Activated CD4-positive, alpha-beta T cell treated with anti-CD3 and anti-CD28 coated beads, Interleukin-2, amount 50 U/mL, for 48 hours (primary cell): ENCODE results near the gene CAMKMT.

Experiments used
- DNase-seq, 2 experiments: peaks; one replicate each; pipeline ENCODE4 v3.0.0-alpha.2; 2020

The CAMKMT gene

GRCh38 chr2:44706681-44707553 is 345.2 kb downstream of the CAMKMT start:
- no peak for DNase-seq

- no peak for DNase-seq
Measured at GRCh38 chr2:44707945-44708660, 346.4 kb downstream of the CAMKMT start.

- DNase-seq, result no peak
Measured at GRCh38 chr2:44708661-44709000, 346.9 kb downstream of the CAMKMT start.

GRCh38 chr2:44713170-44713569 is 351.4 kb downstream of the CAMKMT start:
- no peak for DNase-seq

GRCh38 chr2:44715671-44716081 is 353.9 kb downstream of the CAMKMT start:
- no peak for DNase-seq

GRCh38 chr2:44716131-44716530 is 354.4 kb downstream of the CAMKMT start:
- DNase-seq, result no peak

- no peak for DNase-seq
Measured at GRCh38 chr2:44718431-44718830, 356.7 kb downstream of the CAMKMT start.

- no peak for DNase-seq
Measured at GRCh38 chr2:44719562-44719961, 357.8 kb downstream of the CAMKMT start.

GRCh38 chr2:44722026-44722625 is 360.4 kb downstream of the CAMKMT start:
- DNase-seq, result no peak

- no peak for DNase-seq
Measured at GRCh38 chr2:44723921-44724320, 362.2 kb downstream of the CAMKMT start.

- no peak for DNase-seq
Measured at GRCh38 chr2:44730593-44730992, 368.8 kb downstream of the CAMKMT start.

GRCh38 chr2:44731505-44731904 is 369.8 kb downstream of the CAMKMT start:
- DNase-seq, result no peak

GRCh38 chr2:44736270-44736942 is 374.7 kb downstream of the CAMKMT start:
- DNase-seq, result no peak

- DNase-seq, result no peak
Measured at GRCh38 chr2:44740678-44741077, 378.9 kb downstream of the CAMKMT start.

GRCh38 chr2:44741507-44741906 is 379.8 kb downstream of the CAMKMT start:
- DNase-seq, result no peak

GRCh38 chr2:44742057-44742456 is 380.3 kb downstream of the CAMKMT start:
- DNase-seq, result no peak

GRCh38 chr2:44743473-44743872 is 381.7 kb downstream of the CAMKMT start:
- DNase-seq, result no peak

- no peak for DNase-seq
Measured at GRCh38 chr2:44744961-44745892, 383.5 kb downstream of the CAMKMT start.

- no peak for DNase-seq
Measured at GRCh38 chr2:44745922-44746766, 384.4 kb downstream of the CAMKMT start.

GRCh38 chr2:44746856-44747615 is 385.3 kb downstream of the CAMKMT start:
- no peak for DNase-seq
